Neuronal stem cell (in vitro differentiated cells): Measurements from ENCODE around the gene KBTBD13.
"Not testable (repeated sequence)": the region's sequence is repeated elsewhere in the genome, so short reads cannot be mapped to it uniquely, and the experiment has no call there.

ENCODE experiments used
- DNase-seq: peaks from one replicate; pipeline ENCODE4 v3.0.0-alpha.2; 2013; ENCODE audit warnings: low spot score
- H2AFZ ChIP-seq: one replicate; pipeline ENCODE4 v1.6.1; 2013; ENCODE audit warnings: mild to moderate bottlenecking, low read length, inconsistent platforms
- H2AK5ac ChIP-seq: 2 replicates; pipeline ENCODE4 v1.6.1; 2013; ENCODE audit warnings: low read depth, mild to moderate bottlenecking, inconsistent platforms, low read length, moderate library complexity, mixed read lengths
- H2BK120ac ChIP-seq: 2 replicates; pipeline ENCODE4 v1.6.1; 2013; ENCODE audit warnings: low read depth, mild to moderate bottlenecking, inconsistent platforms, low read length, moderate library complexity, mixed read lengths
- H2BK12ac ChIP-seq: one replicate; pipeline ENCODE4 v1.6.1; 2013; ENCODE audit warnings: low read length, inconsistent platforms
- H2BK15ac ChIP-seq: 2 replicates; pipeline ENCODE4 v1.6.1; 2013; ENCODE audit warnings: mild to moderate bottlenecking, low read length, inconsistent platforms, mixed read lengths
- H2BK5ac ChIP-seq: one replicate; pipeline ENCODE4 v1.6.1; 2013; ENCODE audit warnings: inconsistent platforms, mild to moderate bottlenecking, low read length, moderate library complexity
- H3K14ac ChIP-seq: one replicate; pipeline ENCODE4 v1.6.1; 2013; ENCODE audit warnings: low read length, inconsistent platforms
- H3K18ac ChIP-seq: 2 replicates; pipeline ENCODE4 v1.6.1; 2013; ENCODE audit warnings: low read length, inconsistent platforms
- H3K23ac ChIP-seq: 2 replicates; pipeline ENCODE4 v1.6.1; 2013; ENCODE audit warnings: low read depth, mild to moderate bottlenecking, mixed read lengths, low read length, inconsistent platforms; ENCODE audit not compliant: poor library complexity
- H3K27ac ChIP-seq: replicated peaks from 3 replicates; pipeline ENCODE4 v1.5.1; 2013; ENCODE audit warnings: low read length, inconsistent platforms
- H3K27me3 ChIP-seq, 3 experiments: 2 replicates each; pipeline ENCODE4 v1.6.1; 2013; ENCODE audit warnings: low read length in 3 of 3, mild to moderate bottlenecking in 2 of 3, inconsistent platforms in 1 of 3, low read depth in 1 of 3, mixed read lengths in 1 of 3, moderate library complexity in 1 of 3; ENCODE audit not compliant: control insufficient read depth in 3 of 3, insufficient read depth in 3 of 3
- H3K36me3 ChIP-seq, 2 donors: replicated peaks in 1 of 2; 2 replicates each; pipeline ENCODE4 v1.6.1; 2013; ENCODE audit warnings: low read length in 2 of 2; ENCODE audit not compliant: control insufficient read depth in 2 of 2, insufficient read depth in 2 of 2
- H3K4ac ChIP-seq: 2 replicates; pipeline ENCODE4 v1.6.1; 2013; ENCODE audit warnings: inconsistent platforms, mild to moderate bottlenecking, low read length, moderate library complexity
- H3K4me1 ChIP-seq, 2 donors: 1 replicate in 1 of 2; 2 replicates in 1 of 2; pipeline ENCODE4 v1.6.1; 2013; ENCODE audit warnings: low read length in 2 of 2, low read depth in 1 of 2; ENCODE audit not compliant: control insufficient read depth in 2 of 2, insufficient read depth in 1 of 2
- H3K4me2 ChIP-seq: one replicate; pipeline ENCODE4 v1.6.1; 2013; ENCODE audit warnings: mild to moderate bottlenecking, low read length, inconsistent platforms; ENCODE audit not compliant: insufficient read depth, poor library complexity, severe bottlenecking
- H3K4me3 ChIP-seq, 2 donors: 2 replicates each; pipeline ENCODE4 v1.5.1; 2013; ENCODE audit warnings: low read length in 2 of 2, mild to moderate bottlenecking in 2 of 2, inconsistent platforms in 1 of 2, moderate library complexity in 1 of 2
- H3K79me1 ChIP-seq: one replicate; pipeline ENCODE4 v1.6.1; 2013; ENCODE audit warnings: low read depth, mild to moderate bottlenecking, inconsistent platforms, low read length, moderate library complexity
- H3K9ac ChIP-seq: one replicate; pipeline ENCODE4 v1.6.1; 2013; ENCODE audit warnings: mild to moderate bottlenecking, low read depth, low read length, inconsistent platforms; ENCODE audit not compliant: poor library complexity
- H3K9me3 ChIP-seq, 2 donors: replicated peaks in 1 of 2; 2 replicates each; pipeline versions ENCODE3 to v1.6.1; 2013; ENCODE audit warnings: low read length in 2 of 2, mild to moderate bottlenecking in 2 of 2, inconsistent platforms in 1 of 2, low read depth in 1 of 2, mixed read lengths in 1 of 2, moderate library complexity in 1 of 2; ENCODE audit not compliant: control insufficient read depth in 2 of 2, insufficient read depth in 1 of 2
- H4K8ac ChIP-seq: one replicate; pipeline ENCODE4 v1.6.1; 2013; ENCODE audit warnings: low read depth, mild to moderate bottlenecking, inconsistent platforms, low read length, moderate library complexity
- H4K91ac ChIP-seq: one replicate; pipeline ENCODE4 v1.6.1; 2013; ENCODE audit warnings: low read length, low read depth, mild to moderate bottlenecking, inconsistent platforms; ENCODE audit not compliant: poor library complexity
- WGBS, 2 donors: extraction: QIAGEN DNeasy Blood & Tissue Kit; methylation state at CpG; one replicate each; pipeline ENCODE4 v1.1.7; 2013; ENCODE audit warnings: missing lambda C conversion rate in 2 of 2, mixed read lengths in 1 of 2; ENCODE audit not compliant: insufficient read length in 2 of 2, insufficient replicate concordance in 1 of 2; ENCODE audit errors: extremely low coverage in 2 of 2; 5-methylcytosine and 5-hydroxymethylcytosine counted together

KBTBD13 gene

DNA sequence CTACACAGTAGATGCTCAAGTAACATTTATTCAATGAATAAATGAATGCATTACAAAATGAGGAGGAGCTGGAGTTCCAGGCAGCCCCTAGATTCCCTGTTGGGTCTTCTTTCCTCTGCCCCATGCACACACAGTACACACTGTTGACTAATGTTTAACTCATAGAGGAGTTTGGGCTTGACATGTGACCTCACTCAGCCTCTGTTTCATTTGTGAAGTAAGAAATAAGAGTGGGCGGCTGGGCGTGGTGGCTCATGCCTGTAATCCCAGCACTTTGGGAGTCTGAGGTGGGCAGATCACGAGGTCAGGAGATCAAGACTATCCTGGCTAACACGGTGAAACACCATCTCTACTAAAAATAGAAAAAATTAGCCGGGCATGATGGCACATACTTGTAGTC, 32.3 kb upstream of the KBTBD13 start:
- H3K18ac ChIP-seq, H3K4me3 ChIP-seq, H3K27ac ChIP-seq, H4K8ac ChIP-seq, H2AK5ac ChIP-seq, H3K4ac ChIP-seq, H3K9ac ChIP-seq, H2BK15ac ChIP-seq, DNase-seq, H2BK5ac ChIP-seq, H3K14ac ChIP-seq, H4K91ac ChIP-seq, H3K23ac ChIP-seq, H3K4me2 ChIP-seq, H3K36me3 ChIP-seq, H2BK12ac ChIP-seq, H3K9me3 ChIP-seq, H3K79me1 ChIP-seq, H2BK120ac ChIP-seq, H2AFZ ChIP-seq: not testable (repeated sequence)
- H3K27me3 ChIP-seq, result peaks cover 0 to 19% (median 0%) of the 10 kb centered on the region in 3 experiments
- WGBS, 2 donors, result no CpG with 5 or more reads among the region's 5 CpGs
- H3K4me1 ChIP-seq, result peaks cover 2 to 10% of the 10 kb centered on the region in 2 donors

DNA sequence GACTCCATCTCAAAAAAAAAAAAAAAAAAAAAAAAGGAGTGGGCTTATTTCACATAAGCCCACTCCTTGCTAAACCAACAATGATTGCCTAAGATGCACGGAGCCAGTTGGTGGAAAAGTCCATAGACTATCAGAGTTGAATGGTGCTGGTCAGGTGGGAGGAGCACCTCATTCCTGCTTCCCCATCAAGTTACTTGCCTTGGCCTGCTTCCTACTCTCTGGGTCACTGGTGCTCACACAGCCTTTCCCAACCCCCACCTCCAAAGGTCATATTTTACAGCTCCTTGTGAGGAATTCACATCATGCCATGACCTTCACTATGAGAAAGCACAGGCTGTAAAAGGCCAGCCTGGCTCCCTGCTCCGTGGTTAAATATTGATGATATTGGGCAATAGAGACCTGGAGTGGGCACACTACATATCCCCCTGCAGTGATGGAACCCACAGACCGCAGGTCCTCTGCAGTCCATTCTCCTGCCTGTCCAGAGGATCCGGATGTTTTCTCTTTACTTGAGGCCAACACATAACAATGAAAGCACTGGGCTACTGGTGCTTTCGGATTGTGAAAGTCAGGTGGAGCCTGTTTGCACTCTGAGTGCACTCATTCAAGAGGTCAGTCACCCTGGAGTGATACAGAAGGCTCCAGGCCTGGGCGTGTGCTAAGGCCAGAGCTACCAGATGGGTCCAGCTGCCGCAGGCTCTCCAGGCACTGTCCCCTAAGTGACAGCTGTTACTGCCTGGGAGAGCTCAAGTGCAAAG, 31.6 kb upstream of the KBTBD13 start, which contains the start of gene SLC51B:
Gene SLC51B, plus strand, starts transcription at position 664 of the 758 bp plus-strand sequence. CDS start 4,618 bp downstream, outside the sequence.
- peaks cover 0 to 19% (median 2%) of the 10 kb centered on the region in 3 experiments for H3K27me3 ChIP-seq
- H2BK15ac ChIP-seq, result no peak within 1 kb of the TSS
- H3K36me3 ChIP-seq, result no peaks in the 10 kb centered on the region
- no peaks in the 10 kb centered on the region for H3K9me3 ChIP-seq
- H3K79me1 ChIP-seq, result no peaks in the 10 kb centered on the region
- no peak within 1 kb of the TSS for H3K4me3 ChIP-seq
- peak within 1 kb of the TSS; percentile 37 for H2AFZ ChIP-seq
- H4K91ac ChIP-seq, result no peak within 1 kb of the TSS
- H2BK5ac ChIP-seq, result no peak within 1 kb of the TSS
- H4K8ac ChIP-seq, result no peak within 1 kb of the TSS
- no peak within 1 kb of the TSS for H3K18ac ChIP-seq
- H3K4ac ChIP-seq, result no peak within 1 kb of the TSS
- no peak within 1 kb of the TSS for H3K4me2 ChIP-seq
- peaks cover 4 to 14% of the 10 kb centered on the region in 2 donors for H3K4me1 ChIP-seq
- H2AK5ac ChIP-seq, result no peak within 1 kb of the TSS
- H3K9ac ChIP-seq, result no peak within 1 kb of the TSS
- no peak within 1 kb of the TSS for H3K27ac ChIP-seq
- no peak within 1 kb of the TSS for H2BK120ac ChIP-seq
- H3K14ac ChIP-seq, result no peak within 1 kb of the TSS
- WGBS, 2 donors, result no CpG with 5 or more reads among the region's 7 CpGs
- H3K23ac ChIP-seq, result no peak within 1 kb of the TSS
- DNase-seq, result no peak
- H2BK12ac ChIP-seq, result no peak within 1 kb of the TSS

DNA sequence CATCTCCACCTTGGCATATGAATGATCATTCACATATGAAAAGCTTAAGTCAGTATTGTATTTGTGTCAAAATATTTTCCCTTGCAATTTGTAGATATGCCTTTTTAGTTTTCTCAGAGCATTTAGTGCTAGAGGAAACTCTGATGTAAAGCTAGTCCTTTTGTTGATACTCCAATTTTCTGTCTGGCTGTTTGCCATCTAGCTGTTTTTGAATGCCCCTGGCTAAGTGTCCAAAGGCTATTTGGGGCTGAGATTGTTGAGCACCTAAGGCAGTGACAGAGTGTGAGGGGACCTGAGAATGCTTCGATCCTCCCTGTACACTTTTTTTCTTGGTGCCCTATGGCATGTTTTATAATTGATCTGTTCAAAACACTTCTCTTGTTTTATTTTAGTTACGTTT, 28.3 kb upstream of the KBTBD13 start:
- Histone ChIP-seq H3K4me1 (peaks cover 5 to 14% of the 10 kb centered on the region in 2 donors), H3K23ac (no peak overlapping the region), H2BK15ac (no peak overlapping the region), H3K18ac (no peak overlapping the region), H4K8ac (no peak overlapping the region), H3K4me3 (no peak overlapping the region), H3K9ac (no peak overlapping the region), H3K9me3 (no peaks in the 10 kb centered on the region), H2BK12ac (no peak overlapping the region), H2BK120ac (no peak overlapping the region), H2BK5ac (no peak overlapping the region), H3K14ac (no peak overlapping the region), H3K27ac (no peak overlapping the region), H3K27me3 (peaks cover 0 to 18% (median 4%) of the 10 kb centered on the region in 3 experiments), H3K4me2 (no peak overlapping the region), H4K91ac (no peak overlapping the region), H2AFZ (no peak overlapping the region), H3K79me1 (no peaks in the 10 kb centered on the region), H2AK5ac (no peak overlapping the region), H3K36me3 (no peaks in the 10 kb centered on the region), H3K4ac (no peak overlapping the region)
- no peak for DNase-seq
- WGBS, 2 donors, result no CpG with 5 or more reads among the region's 2 CpGs

DNA sequence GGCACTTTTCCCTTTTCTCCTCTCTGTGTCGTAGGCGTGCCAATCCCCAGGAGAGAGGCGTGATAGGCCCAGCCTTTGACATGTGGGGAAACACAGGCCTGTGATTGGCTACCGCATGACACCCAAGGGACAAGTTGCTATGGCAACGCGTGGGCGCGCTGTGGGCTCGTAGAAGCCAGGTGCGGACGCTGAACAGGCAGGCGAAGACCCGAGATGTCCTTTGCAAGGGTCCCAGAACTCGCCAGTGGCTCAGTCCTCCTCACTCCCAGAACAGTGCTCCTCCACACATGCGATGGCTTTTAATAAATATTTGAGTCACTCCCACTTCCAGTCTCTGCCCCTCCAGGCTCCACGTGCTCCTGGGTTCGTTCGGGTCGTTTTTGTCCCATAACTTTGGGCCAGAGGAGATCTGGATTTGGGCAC, 27.1 kb upstream of the KBTBD13 start:
- H4K8ac ChIP-seq, result no peak overlapping the region
- no peak overlapping the region for H2BK5ac ChIP-seq
- H3K9ac ChIP-seq, result no peak overlapping the region
- peak overlapping the region; percentile 37 for H2AFZ ChIP-seq
- no peaks in the 10 kb centered on the region for H3K79me1 ChIP-seq
- no peaks in the 10 kb centered on the region for H3K36me3 ChIP-seq
- peaks cover 0 to 17% (median 4%) of the 10 kb centered on the region in 3 experiments for H3K27me3 ChIP-seq
- H3K9me3 ChIP-seq, result no peaks in the 10 kb centered on the region
- no peak overlapping the region for H3K14ac ChIP-seq
- no peak overlapping the region for H3K23ac ChIP-seq
- H3K4ac ChIP-seq, result no peak overlapping the region
- H3K4me3 ChIP-seq, result peak overlapping the region; percentile 28 to 31
- H2BK15ac ChIP-seq, result no peak overlapping the region
- no peak overlapping the region for H3K18ac ChIP-seq
- H3K4me2 ChIP-seq, result peak overlapping the region; percentile 58
- H3K4me1 ChIP-seq, result peaks cover 6 to 14% of the 10 kb centered on the region in 2 donors
- H2AK5ac ChIP-seq, result no peak overlapping the region
- H2BK120ac ChIP-seq, result no peak overlapping the region
- H2BK12ac ChIP-seq, result no peak overlapping the region
- H4K91ac ChIP-seq, result no peak overlapping the region
- no peak overlapping the region for H3K27ac ChIP-seq
- DNase-seq, result peak; percentile 93
- WGBS, 2 donors, result no CpG with 5 or more reads among the region's 19 CpGs
